Natural killer cell (primary cell): ENCODE measurements around the gene RNF220. TPM values are rescaled to one million over a fixed set of nuclear protein-coding genes. Genes with fewer than 3 reads are reported as not detected.
A peak's percentile ranks its signal among the peaks of the same experiment; 100 is the strongest.

Source experiments
- ATAC-seq, 3 donors: fragments of 150-1000 bp in 2 of 3; fragments of 200-7000 bp in 1 of 3; cut with Tn5 transposase; 1 replicate in 1 of 3; 2 replicates in 2 of 3; pipeline ENCODE4 v1.10.0; 2021; ENCODE audit warnings: mild to moderate bottlenecking in 2 of 3, moderate library complexity in 2 of 3
- DNase-seq, 2 donors: peaks; one replicate each; pipeline versions ENCODE4 v3.0.0 to v3.0.0-alpha.2; 2013 to 2021; ENCODE audit warnings: mixed read lengths in 1 of 2
- H3K27ac ChIP-seq: one replicate; pipeline ENCODE4 v1.5.1; 2013; ENCODE audit warnings: mild to moderate bottlenecking, low read length
- H3K27me3 ChIP-seq: one replicate; pipeline ENCODE4 v1.6.1; 2013; ENCODE audit warnings: low read length; ENCODE audit not compliant: control insufficient read depth, insufficient read depth
- H3K36me3 ChIP-seq: one replicate; pipeline ENCODE4 v1.6.1; 2013; ENCODE audit warnings: low read length; ENCODE audit not compliant: control insufficient read depth, insufficient read depth
- H3K4me1 ChIP-seq: one replicate; pipeline ENCODE4 v1.6.1; 2013; ENCODE audit warnings: low read length; ENCODE audit not compliant: control insufficient read depth, insufficient read depth
- H3K4me3 ChIP-seq: one replicate; pipeline ENCODE4 v1.5.1; 2013; ENCODE audit warnings: low read length
- H3K9me3 ChIP-seq: one replicate; pipeline ENCODE4 v1.6.1; 2013; ENCODE audit warnings: low read length; ENCODE audit not compliant: control insufficient read depth, insufficient read depth
- H3K27ac Mint-ChIP-seq, 2 donors: one replicate each; pipeline ENCODE4 v1.8.0; 2022; ENCODE audit warnings: mild to moderate bottlenecking in 2 of 2, mixed read lengths in 2 of 2, moderate library complexity in 1 of 2
- H3K27me3 Mint-ChIP-seq, 2 donors: one replicate each; pipeline ENCODE4 v1.8.0; 2022; ENCODE audit warnings: low read depth in 2 of 2, mixed read lengths in 2 of 2
- H3K36me3 Mint-ChIP-seq: one replicate; pipeline ENCODE4 v1.8.0; 2022; ENCODE audit warnings: mixed read lengths
- H3K4me1 Mint-ChIP-seq, 2 donors: one replicate each; pipeline ENCODE4 v1.8.0; 2022; ENCODE audit warnings: mixed read lengths in 2 of 2
- H3K4me3 Mint-ChIP-seq: one replicate; pipeline ENCODE4 v1.8.0; 2022; ENCODE audit warnings: mild to moderate bottlenecking, moderate library complexity, mixed read lengths
- H3K9me3 Mint-ChIP-seq, 2 donors: one replicate each; pipeline ENCODE4 v1.8.0; 2022; ENCODE audit warnings: mixed read lengths in 2 of 2
- CTCF ChIP-seq: fragments of 200-600 bp; IDR thresholded peaks from one replicate; pipeline ENCODE4 v1.8.0; 2022; ENCODE audit warnings: antibody characterized with exemption
- WGBS: methylation state at CpG from one replicate; pipeline ENCODE4 v1.1.7; 2013; ENCODE audit warnings: missing lambda C conversion rate; ENCODE audit not compliant: insufficient coverage; 5-methylcytosine and 5-hydroxymethylcytosine counted together
- intact Hi-C: fragments of 100-400 bp; cut with micrococcal nuclease; formaldehyde crosslinking; loops from one replicate; pipeline ENCODE4 v1.14.2; 2022
- total RNA-seq, 4 donors: library from RNA; stranded (reverse); fragments of 120-200 nt in 1 of 4; gene quantifications; one replicate each; pipeline versions ENCODE4 v1.2.3 to v1.2.4, GENCODE V29; 2013 to 2022

Gene RNF220
- total RNA-seq, 3 donors from 2014 or later (not counting 1 experiment from before 2014, with no cell fraction given), result 88.5 to 107 (median 105) TPM

- intact Hi-C loops, result no loop called here
- Histone ChIP-seq H3K4me3 (no peak overlapping the region), H3K36me3 (no peaks in the 10 kb centered on the region), H3K9me3 (no peaks in the 10 kb centered on the region), H3K4me1 (no peaks in the 10 kb centered on the region), H3K27me3 (no peaks in the 10 kb centered on the region), H3K27ac (no peak overlapping the region)
- Mint-ChIP-seq H3K4me3 (no peak overlapping the region), H3K4me1 (no peaks in the 10 kb centered on the region), H3K36me3 (no peaks in the 10 kb centered on the region), H3K9me3 (peaks cover 0 to 3% of the 10 kb centered on the region in 2 donors), H3K27me3 (peaks cover 27 to 33% of the 10 kb centered on the region in 2 donors), H3K27ac (no peak overlapping the region)
- ATAC-seq (no peak), DNase-seq (no peak)
- TF ChIP-seq CTCF, result no peak
Observed at GRCh38 chr1:44453798-44454349, 48.8 kb downstream of the RNF220 start.

DNA sequence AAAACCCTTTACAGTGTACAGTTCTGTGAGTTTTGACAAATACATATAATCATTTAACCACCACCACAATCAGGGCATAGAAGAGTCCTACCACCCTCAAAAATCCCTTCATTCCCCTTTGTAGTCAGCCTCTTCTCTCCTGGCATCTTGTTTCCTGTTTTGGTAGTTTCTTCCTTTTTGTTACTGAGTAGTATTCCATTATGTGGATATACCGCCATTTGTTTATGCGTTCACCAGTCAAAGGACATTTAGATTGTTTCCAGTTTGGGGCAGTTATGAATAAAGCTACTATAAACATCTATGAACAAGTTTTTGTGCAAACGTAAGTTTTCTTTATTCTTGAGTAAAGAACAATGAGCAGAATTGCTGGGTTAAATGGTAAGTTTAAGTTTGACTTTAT, 49.6 kb downstream of the RNF220 start:
- H3K4me1 ChIP-seq, result no peaks in the 10 kb centered on the region
- Mint-ChIP-seq H3K36me3 (no peaks in the 10 kb centered on the region), H3K4me1 (no peaks in the 10 kb centered on the region), H3K27ac (no peak overlapping the region), H3K4me3 (no peak overlapping the region), H3K27me3 (peaks cover 33 to 41% of the 10 kb centered on the region in 2 donors), H3K9me3 (peaks cover 0 to 3% of the 10 kb centered on the region in 2 donors)
- H3K4me3 ChIP-seq, result no peak overlapping the region
- intact Hi-C loops, result no loop called here
- TF ChIP-seq CTCF, result no peak
- H3K27ac ChIP-seq, result no peak overlapping the region
- no peaks in the 10 kb centered on the region for H3K9me3 ChIP-seq
- no peaks in the 10 kb centered on the region for H3K36me3 ChIP-seq
- H3K27me3 ChIP-seq, result no peaks in the 10 kb centered on the region
- 100% methylated on average over 1 of the region's 3 CpGs for WGBS
- ATAC-seq, result no peak
- DNase-seq, result no peak

DNA sequence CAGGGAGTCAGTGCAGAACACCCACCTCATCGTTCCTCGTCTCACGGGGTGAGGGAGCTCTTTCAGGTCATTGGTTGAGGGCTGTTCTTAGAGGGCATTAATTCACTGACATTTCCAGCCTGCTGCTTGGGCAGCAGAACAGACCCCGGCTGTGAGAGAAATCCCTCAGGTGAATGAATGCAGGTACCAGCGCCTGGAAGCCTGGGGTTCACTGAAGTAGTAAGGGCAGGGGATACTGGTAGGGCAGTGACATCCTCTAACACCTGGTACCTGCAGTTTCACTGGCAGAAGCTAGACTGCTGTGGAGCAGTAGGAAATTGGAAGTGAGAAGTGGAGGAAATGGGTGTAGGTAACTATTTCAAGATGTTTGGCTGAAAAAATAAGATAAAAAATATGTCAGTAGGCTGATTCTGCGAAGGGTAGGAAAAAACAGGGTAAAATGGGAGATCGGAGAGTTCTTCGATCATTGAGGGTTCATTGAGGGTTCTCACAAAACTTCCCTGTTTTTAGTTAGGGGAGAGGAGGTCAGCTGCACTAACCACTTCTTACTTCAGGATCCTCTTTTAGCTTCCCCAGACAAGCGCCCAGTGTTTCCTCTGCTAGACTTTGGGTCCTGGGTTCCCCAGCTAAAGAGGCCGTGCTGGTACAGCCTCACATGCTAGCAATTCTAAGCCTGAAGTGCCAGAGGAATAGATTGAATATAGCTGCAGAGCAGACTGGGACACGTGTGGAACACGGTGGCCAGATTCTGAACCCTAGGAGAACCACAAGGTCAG, 55.2 kb downstream of the RNF220 start:
- ATAC-seq, result peak in 1 of 3 donors; percentile 43
- no peak for DNase-seq
- no peak for TF ChIP-seq CTCF

More for the DNA sequence above, 55.2 kb downstream of the RNF220 start:
- peaks cover 28 to 31% of the 10 kb centered on the region in 2 donors for H3K27me3 Mint-ChIP-seq
- Histone ChIP-seq H3K4me3 (no peak overlapping the region), H3K36me3 (no peaks in the 10 kb centered on the region), H3K9me3 (no peaks in the 10 kb centered on the region), H3K4me1 (no peaks in the 10 kb centered on the region), H3K27me3 (no peaks in the 10 kb centered on the region), H3K27ac (no peak overlapping the region)
- H3K4me1 Mint-ChIP-seq, result no peaks in the 10 kb centered on the region
- 45% methylated on average over 12 of the region's 12 CpGs for WGBS
- intact Hi-C loops, result no loop called here
- H3K4me3 Mint-ChIP-seq, result no peak overlapping the region
- H3K27ac Mint-ChIP-seq, result no peak overlapping the region
- no peaks in the 10 kb centered on the region for H3K36me3 Mint-ChIP-seq
- no peaks in the 10 kb centered on the region for H3K9me3 Mint-ChIP-seq
